NCI-H748 (cell line): Measurements from ENCODE around the gene SYTL1.

Experiments used
- DNase-seq: peaks from one replicate; lab custom pipeline; 2025; ENCODE audit not compliant: unreplicated experiment; lab: John Stamatoyannopoulos, UW

The SYTL1 gene

DNA sequence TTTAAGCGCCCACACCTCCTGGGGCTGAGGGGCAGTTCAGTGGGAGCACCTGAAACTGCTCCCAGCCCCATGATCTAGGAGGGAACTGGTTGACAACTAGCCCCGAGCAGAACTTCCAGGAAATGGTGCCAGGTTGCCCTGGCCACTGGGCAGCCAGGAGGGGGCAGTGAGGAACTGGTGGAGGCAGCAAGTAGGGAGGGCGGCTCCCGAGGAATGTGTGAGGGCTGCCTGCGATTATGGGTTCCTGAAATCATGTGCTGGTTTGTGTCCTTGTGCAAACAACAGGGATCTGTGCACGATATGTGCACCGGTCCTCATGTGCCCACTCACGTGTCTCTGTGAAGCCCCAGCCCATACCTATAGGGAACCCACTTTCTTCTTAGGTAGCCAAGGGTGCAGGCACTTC, 60.5 kb downstream of the SYTL1 start:
- DNase-seq, result peak; percentile 44

DNA sequence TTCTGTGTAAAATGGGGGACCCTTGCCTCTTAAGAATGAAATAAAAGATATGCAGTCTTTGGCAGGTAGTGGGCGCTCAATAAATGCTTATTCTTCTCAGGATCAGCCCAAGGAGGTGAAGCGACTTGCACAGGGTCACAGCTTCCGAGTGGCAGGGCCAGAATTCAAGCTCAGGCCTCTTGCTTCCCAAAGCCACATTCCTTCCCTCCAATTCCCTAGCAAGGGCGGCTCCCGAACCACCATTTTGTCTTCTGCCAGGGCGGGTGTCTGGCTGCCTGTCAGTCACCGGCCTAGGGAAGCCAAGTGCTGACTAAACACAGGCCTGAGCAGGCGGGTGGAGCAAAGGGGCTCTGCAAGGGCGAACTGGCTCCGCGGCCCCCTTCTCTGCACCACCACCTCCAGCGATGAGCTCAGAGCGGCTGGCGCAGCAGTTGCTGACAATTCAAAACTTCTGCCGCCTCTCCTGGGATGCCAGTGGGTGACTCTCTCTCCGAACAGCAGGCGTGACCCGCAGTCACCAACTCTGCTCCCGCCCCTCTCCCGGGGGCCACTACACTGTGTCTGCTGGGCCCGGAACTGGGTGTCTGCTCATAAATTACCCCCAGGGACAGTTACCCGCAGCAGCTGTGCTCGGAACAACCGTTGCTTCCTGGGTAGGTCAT, 61.4 kb downstream of the SYTL1 start:
- no peak for DNase-seq
